ENCODE measurements around the gene SEC22C. TPM values are rescaled to one million over a fixed set of nuclear protein-coding genes. Genes with fewer than 3 reads are reported as not detected.

SEC22C gene
- total and polyA plus RNA-seq, 2 of the 4 experiments (the other 2 are of a cell fraction) = 24.0 to 43.9 TPM

DNA sequence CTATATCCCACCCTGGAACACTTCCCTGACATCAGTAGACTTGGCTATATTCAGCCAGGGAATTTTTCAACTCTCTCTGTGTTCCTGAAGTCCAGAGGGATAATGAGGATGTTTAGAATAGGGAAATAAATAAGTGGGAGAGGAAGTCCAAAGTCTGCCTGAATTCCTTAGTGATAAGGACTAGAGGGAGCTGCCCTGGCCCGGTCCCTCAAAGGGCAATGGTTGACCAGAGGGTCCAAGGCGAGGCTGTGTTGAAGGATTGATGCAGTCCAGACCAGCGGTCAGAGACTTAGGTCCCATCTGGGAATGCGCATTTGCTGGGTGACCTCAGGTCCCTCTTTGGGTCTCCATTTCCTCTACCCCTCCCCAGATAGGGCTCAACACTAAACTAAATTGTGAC lies 71.4 kb downstream of the SEC22C start:
- no peaks in the 10 kb centered on the region for H3K36me3 ChIP-seq (ENCODE audit: control insufficient read depth, insufficient read depth, low read length)
- no peak overlapping the region for H3K27ac ChIP-seq (ENCODE audit: insufficient read depth, low read length)
- peaks cover 27% of the 10 kb centered on the region for H3K27me3 ChIP-seq (ENCODE audit: control insufficient read depth, insufficient read depth, low read length)
- H4K5ac ChIP-seq (ENCODE audit: low read depth, low read length) = no peak overlapping the region
- no CpG with 5 or more reads among the region's 4 CpGs for WGBS, 2 experiments (ENCODE audit: extremely low coverage in 2 of 2, insufficient read length in 1 of 2)
- no TSS peak for BruUV-seq (replicated peaks)
- H2BK15ac ChIP-seq (ENCODE audit: low read depth, low read length) = no peak overlapping the region
- H2BK20ac ChIP-seq (ENCODE audit: low read depth, low read length) = no peak overlapping the region
- no peak overlapping the region for H3K4me2 ChIP-seq (ENCODE audit: low read depth, low read length)
- dilution Hi-C loops (cut with HindIII; ENCODE audit: low sequenced_read_pairs, unreplicated experiment) (no loop called here), intact Hi-C loops (cut with micrococcal nuclease) (no loop called here), in situ Hi-C loops (cut with MboI; ENCODE audit: low sequenced_read_pairs) (no loop called here)
- H2AK5ac ChIP-seq (ENCODE audit: low read depth, low read length) = no peak overlapping the region
- no peak overlapping the region for H2AFZ ChIP-seq (replicated peaks; ENCODE audit: low read length, poor library complexity)
- H3K18ac ChIP-seq (ENCODE audit: low read depth, low read length) = no peak overlapping the region
- no peak overlapping the region for H3K9ac ChIP-seq (ENCODE audit: low read depth, low read length)
- no peak overlapping the region for H3K4me3 ChIP-seq (ENCODE audit: insufficient read depth, low read depth, low read length)
- no peaks in the 10 kb centered on the region for H3K9me3 ChIP-seq (ENCODE audit: control insufficient read depth, insufficient read depth, low read length)
- no peaks in the 10 kb centered on the region for H3K4me1 ChIP-seq (ENCODE audit: control insufficient read depth, insufficient read depth, low read length)
- H4K20me1 ChIP-seq (ENCODE audit: insufficient read depth, low read length) = no peaks in the 10 kb centered on the region
- no peak overlapping the region for H3K23ac ChIP-seq (ENCODE audit: low read depth, low read length)
- no peak overlapping the region for H3K4ac ChIP-seq (ENCODE audit: low read depth, low read length)
- H4K91ac ChIP-seq (ENCODE audit: insufficient read depth, low read depth, low read length) = no peak overlapping the region
- no peak overlapping the region for H2BK120ac ChIP-seq (ENCODE audit: low read depth, low read length)
- H2BK5ac ChIP-seq (ENCODE audit: low read depth, low read length, poor library complexity, severe bottlenecking) = no peak overlapping the region
- no peak overlapping the region for H4K8ac ChIP-seq (ENCODE audit: low read depth in 2 of 2, low read length in 2 of 2)
- no peak for TF ChIP-seq MXI1 (IDR thresholded peaks at IDR 0.05; ENCODE audit: borderline replicate concordance, low read depth, low read length)
- TF ChIP-seq, protein P1, sequence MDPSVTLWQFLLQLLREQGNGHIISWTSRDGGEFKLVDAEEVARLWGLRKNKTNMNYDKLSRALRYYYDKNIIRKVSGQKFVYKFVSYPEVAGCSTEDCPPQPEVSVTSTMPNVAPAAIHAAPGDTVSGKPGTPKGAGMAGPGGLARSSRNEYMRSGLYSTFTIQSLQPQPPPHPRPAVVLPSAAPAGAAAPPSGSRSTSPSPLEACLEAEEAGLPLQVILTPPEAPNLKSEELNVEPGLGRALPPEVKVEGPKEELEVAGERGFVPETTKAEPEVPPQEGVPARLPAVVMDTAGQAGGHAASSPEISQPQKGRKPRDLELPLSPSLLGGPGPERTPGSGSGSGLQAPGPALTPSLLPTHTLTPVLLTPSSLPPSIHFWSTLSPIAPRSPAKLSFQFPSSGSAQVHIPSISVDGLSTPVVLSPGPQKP (IDR thresholded peaks at IDR 0.05; ENCODE audit: borderline replicate concordance, low read depth, low read length) = no peak
- TF ChIP-seq MAZ (IDR thresholded peaks at IDR 0.05; ENCODE audit: borderline replicate concordance, low read depth, low read length) = no peak
- TF ChIP-seq BHLHE40 (IDR thresholded peaks at IDR 0.05; ENCODE audit: low read depth, low read length) = no peak
- no peak for TF ChIP-seq MAFK (IDR thresholded peaks at IDR 0.05; ENCODE audit: low read depth, low read length)
- TF ChIP-seq, protein P2, sequence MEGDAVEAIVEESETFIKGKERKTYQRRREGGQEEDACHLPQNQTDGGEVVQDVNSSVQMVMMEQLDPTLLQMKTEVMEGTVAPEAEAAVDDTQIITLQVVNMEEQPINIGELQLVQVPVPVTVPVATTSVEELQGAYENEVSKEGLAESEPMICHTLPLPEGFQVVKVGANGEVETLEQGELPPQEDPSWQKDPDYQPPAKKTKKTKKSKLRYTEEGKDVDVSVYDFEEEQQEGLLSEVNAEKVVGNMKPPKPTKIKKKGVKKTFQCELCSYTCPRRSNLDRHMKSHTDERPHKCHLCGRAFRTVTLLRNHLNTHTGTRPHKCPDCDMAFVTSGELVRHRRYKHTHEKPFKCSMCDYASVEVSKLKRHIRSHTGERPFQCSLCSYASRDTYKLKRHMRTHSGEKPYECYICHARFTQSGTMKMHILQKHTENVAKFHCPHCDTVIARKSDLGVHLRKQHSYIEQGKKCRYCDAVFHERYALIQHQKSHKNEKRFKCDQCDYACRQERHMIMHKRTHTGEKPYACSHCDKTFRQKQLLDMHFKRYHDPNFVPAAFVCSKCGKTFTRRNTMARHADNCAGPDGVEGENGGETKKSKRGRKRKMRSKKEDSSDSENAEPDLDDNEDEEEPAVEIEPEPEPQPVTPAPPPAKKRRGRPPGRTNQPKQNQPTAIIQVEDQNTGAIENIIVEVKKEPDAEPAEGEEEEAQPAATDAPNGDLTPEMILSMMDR (conservative IDR thresholded peaks at IDR 0.05; ENCODE audit: low read depth, low read length) = no peak
- TF ChIP-seq NFE2L2 (IDR thresholded peaks at IDR 0.05; ENCODE audit: low read depth, low read length) = no peak
- TF ChIP-seq RCOR1 (IDR thresholded peaks at IDR 0.05; ENCODE audit: insufficient replicate concordance, low read length) = no peak
- no peak for TF ChIP-seq SMC3 (IDR thresholded peaks at IDR 0.05; ENCODE audit: low read depth, low read length)
- no peaks in the 10 kb centered on the region for H3K79me1 ChIP-seq (ENCODE audit: low read depth in 1 of 2, low read length in 2 of 2)
- ATAC-seq (ENCODE audit: low read depth) = no peak
- H3K9me1 ChIP-seq (ENCODE audit: insufficient read depth, low read length) = no peaks in the 10 kb centered on the region
- no peak overlapping the region for H3K56ac ChIP-seq (ENCODE audit: extremely low read depth, insufficient read depth, low read length)
- H2AK9ac ChIP-seq (replicated peaks; ENCODE audit: low read depth, low read length, poor library complexity) = no peak overlapping the region
- POLR2A ChIA-PET (ENCODE audit: unreplicated experiment) = no interaction called here
- CTCF ChIA-PET = no interaction called here
- DNase-seq = no peak
- H3K14ac ChIP-seq (replicated peaks; ENCODE audit: low read depth, low read length) = no peak overlapping the region

All from IMR-90 (cell line).